Stimulated activated CD8-positive, alpha-beta memory T cell treated with anti-CD3 and anti-CD28 coated beads, Interleukin-15, amount 100 ng/mL, for 1 hour (primary cell): Measurements from ENCODE around the gene GMPR.

Experiments used
- DNase-seq: peaks from one replicate; pipeline ENCODE4 v3.0.0-alpha.2; 2020; ENCODE audit warnings: low read depth

The GMPR gene

DNA sequence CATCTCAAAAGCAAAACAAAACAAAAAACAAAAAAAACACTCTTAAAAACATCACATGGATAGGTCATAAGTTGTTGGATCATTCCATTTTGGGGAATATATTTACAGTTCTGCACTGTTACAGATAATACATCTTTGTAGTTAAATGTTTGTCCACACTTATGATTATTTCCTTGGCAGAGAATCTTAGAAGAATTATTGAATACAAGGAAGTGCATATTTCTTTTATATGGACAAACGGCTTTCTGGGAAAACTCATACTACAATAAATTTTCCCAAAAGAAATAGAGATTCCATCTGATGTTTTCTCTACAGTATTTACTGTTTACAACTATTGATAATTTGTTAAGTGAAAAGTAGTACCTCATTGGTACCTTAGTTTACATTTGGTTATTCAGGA lies 33.8 kb downstream of the GMPR start:
- no peak for DNase-seq

GRCh38 chr6:16273256-16273655 lies 34.9 kb downstream of the GMPR start:
- DNase-seq, result no peak

- no peak for DNase-seq
Measured at GRCh38 chr6:16274483-16274882, 36.1 kb downstream of the GMPR start.

DNA sequence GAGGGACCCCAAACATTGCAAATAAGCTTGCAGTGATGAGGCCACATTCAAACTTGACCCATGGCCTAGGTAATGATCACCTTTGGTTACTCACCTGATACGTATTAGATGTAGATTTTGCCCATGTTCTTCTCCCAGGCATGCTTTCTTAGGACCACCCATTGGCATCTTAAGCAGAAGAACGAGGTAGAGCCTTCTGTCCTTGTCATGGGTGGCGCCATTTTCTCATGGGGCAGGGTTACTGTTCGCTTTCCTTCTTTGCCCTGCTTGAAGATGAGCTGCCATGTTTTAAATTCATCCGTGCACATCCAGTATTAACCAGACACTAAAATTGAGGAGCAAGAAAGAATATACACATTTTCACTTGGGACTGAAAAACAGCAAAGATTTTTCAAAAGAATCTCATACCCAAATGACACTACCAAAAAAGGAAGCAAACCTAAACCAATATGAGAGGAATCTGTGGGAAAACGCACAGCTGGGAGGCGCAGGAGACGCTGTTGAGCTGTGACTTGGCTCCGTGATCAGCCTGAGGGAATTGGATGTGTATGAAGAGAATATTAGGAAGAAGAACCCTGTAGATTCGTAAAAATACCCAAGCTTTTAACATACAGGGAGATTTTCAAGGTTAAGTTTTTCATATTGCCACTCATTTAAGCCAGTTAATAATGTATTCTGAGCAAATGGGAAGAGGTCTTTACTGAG lies 36.6 kb downstream of the GMPR start:
- DNase-seq, result no peak

GRCh38 chr6:16277101-16277981 lies 39.0 kb downstream of the GMPR start:
- DNase-seq, result no peak

GRCh38 chr6:16278048-16278724 lies 39.8 kb downstream of the GMPR start:
- DNase-seq, result no peak

- DNase-seq, result no peak
Measured at GRCh38 chr6:16278750-16279149, 40.4 kb downstream of the GMPR start.

- DNase-seq, result no peak
Measured at GRCh38 chr6:16279243-16279642, 40.9 kb downstream of the GMPR start.

DNA sequence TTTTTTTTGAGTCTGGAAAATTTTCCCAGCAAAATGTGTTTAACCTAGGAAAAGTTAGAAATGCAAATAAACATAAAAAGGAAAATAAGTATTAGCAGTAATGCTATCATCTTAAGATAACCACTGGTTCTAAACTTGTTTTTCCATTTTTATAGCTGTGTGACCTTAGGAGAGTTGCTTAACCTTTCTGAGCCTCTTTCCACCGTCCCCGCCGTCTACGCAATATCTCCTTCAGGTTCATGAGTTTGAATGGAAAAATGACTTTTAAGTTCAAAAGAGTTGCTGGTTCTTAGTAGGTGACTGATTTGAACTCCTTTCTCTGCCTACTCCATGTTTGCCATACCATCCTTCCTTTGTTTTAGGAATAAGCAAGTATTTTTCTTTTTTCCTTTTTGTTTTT lies 44.0 kb downstream of the GMPR start:
- DNase-seq, result no peak

GRCh38 chr6:16284472-16284871 lies 46.1 kb downstream of the GMPR start:
- no peak for DNase-seq

DNA sequence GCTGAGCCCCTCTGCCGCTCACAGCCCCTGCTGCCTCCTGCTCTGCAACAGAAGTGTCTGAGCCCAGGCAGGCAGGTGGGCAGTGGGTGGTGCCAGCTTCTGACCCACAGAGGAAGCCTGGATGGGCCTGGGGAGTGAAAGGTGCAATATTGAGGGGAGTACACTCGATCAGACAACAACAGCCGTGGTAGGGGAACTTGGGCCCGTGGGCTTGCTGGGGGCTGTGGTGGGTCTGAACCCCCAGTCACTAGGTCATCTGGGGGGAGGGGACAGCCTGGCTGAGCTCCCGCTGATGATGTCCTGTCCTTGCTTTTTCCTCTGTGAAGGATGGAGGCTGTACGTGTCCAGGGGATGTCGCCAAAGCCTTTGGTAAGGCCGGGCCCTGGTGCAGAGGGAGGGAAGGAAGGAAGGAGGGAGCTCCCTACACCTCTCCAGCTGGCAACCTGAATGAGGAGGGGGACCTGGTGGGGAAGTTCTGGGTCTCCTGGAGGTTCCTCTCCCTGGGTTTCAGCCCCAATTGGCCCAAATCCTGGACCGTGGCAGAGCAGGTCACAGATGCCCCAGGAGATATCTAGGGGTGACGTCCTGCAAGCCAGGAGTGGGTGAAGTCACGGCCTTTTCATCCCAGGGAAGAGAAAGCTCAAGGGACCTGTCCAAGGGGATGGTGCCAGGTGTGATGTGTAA lies 47.2 kb downstream of the GMPR start:
- no peak for DNase-seq

- DNase-seq, result no peak
Measured at GRCh38 chr6:16286151-16286522, 47.8 kb downstream of the GMPR start.

- no peak for DNase-seq
Measured at GRCh38 chr6:16288163-16288562, 49.8 kb downstream of the GMPR start.

GRCh38 chr6:16291739-16292138 lies 53.4 kb downstream of the GMPR start:
- DNase-seq, result no peak

- DNase-seq, result no peak
Measured at GRCh38 chr6:16292432-16292831, 54.0 kb downstream of the GMPR start.

GRCh38 chr6:16292942-16293341 lies 54.6 kb downstream of the GMPR start:
- DNase-seq, result no peak

DNA sequence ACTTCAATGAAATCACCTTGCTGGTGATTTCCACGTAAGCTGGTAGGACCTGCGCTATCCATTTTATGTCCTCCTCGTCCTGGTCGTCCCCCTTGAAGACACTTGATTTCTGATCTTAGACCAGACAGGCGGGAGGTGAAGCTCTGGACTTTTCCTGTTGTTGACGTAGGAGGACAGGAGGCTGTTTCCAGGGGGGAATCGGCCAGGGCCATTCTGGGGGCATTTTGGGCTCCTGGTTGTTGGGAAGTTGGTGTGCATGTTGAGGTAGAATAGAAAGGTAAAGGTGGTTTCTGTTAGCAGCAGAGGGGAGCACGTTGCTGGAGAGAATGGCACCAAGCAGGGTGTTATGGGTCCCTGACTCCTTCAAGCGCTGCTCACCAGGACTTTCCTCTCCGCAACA lies 56.0 kb downstream of the GMPR start:
- no peak for DNase-seq

- no peak for DNase-seq
Measured at GRCh38 chr6:16295060-16295459, 56.7 kb downstream of the GMPR start.

DNA sequence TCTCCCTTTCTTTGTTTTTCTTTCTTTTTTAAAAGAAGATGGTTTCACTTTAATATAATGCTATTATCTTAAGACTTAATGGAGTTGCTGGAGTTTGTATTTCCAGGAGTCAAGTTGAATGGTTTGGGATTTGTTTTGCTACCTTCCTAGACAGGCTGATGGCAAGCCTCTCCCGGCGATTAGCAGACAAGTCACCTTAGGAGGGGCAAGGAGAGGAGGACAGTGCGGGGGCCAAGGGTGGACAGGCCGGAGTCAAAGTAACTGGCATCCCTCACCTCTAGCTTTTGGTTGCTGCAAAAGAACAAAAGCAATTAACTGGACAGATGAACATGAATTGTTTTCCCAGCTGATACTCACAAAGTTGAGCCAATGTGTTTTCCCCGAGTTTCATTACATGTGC lies 57.1 kb downstream of the GMPR start:
- no peak for DNase-seq

- no peak for DNase-seq
Measured at GRCh38 chr6:16296061-16296670, 57.8 kb downstream of the GMPR start.

- DNase-seq, result no peak
Measured at GRCh38 chr6:16299861-16300260, 61.5 kb downstream of the GMPR start.

DNA sequence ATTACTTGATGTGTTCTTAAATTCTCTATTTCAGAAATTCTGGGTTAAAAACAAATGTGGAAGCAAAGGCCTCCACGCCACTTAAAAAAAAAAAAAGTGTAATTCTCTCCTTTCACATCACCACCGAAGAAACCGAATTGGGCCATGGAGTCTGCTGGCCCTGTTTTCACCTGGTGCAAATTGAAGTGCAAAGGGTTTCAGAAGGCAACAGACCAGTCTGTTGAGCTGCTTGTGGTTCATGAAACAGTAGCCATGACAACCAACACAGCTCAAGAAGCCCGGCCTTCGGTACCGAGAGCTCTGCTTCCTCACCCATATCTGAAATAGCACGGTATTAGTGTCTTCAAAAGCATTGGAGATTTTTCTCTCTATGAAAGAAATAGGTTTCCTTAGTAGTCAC lies 63.1 kb downstream of the GMPR start:
- no peak for DNase-seq
